ENCODE results near the gene POFUT2. TPM values are rescaled to one million over a fixed set of nuclear protein-coding genes. Genes with fewer than 3 reads are reported as not detected.

Gene POFUT2
- total and polyA plus RNA-seq, 3 experiments from 2014 or later: 4.9 to 14.5 (median 13.5) TPM

DNA sequence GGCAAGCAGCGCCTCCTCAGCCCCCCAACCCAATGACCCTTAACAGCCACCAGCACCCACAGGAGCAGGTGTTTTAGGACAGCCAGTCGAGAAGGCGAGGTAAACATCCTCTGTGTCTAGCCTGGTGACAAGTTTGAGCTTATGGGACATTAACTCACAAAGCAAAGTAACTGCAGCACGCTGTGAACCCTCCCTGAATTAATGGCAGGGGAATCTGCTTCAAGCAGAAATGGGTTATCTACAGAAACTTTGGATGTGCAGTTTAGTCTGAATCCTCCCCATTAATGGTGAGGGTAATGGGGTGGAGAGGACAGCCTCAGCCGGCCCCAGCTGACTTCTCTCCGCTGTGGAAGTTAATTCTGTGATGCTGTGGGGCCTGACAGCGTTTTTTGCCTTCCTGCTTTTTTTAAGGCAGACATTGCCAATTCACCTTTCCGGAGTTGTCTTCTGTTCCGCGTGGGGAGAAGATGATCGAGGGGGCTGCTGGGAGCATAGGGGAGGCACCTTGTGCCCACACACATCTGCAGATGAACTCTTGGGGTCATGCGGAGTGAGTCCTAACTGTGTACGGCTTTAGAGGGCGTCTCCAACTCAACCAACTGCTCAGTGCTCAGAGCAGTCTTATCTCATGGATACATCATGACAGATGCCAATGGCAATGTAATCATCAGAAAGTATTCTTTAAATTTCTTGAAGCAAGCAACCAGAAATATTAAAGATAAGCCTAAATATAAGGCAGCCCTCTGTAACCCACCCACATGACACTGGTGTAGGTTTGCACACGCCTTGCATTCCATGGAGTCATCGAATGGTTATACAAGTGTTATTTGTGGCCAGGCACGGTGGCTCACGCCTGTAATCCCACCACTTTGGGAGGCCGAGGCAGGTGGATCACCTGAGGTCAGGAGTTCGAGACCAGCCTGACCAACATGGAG is 41.0 kb downstream of the POFUT2 start:
- H3K36me3 Mint-ChIP-seq: peaks cover 2 to 12% (median 4%) of the 10 kb centered on the region in 3 donors
- peaks cover 14% of the 10 kb centered on the region for H3K27me3 ChIP-seq (ENCODE audit: insufficient read depth, low read length, poor library complexity, severe bottlenecking)
- H3K27ac Mint-ChIP-seq: no peak overlapping the region
- no peak overlapping the region for H3K27ac ChIP-seq (ENCODE audit: low read depth, low read length)
- no peaks in the 10 kb centered on the region for H3K4me1 Mint-ChIP-seq
- no peaks in the 10 kb centered on the region for H3K9me3 ChIP-seq (ENCODE audit: low read length)
- H3K4me3 Mint-ChIP-seq: no peak overlapping the region
- peaks cover 7 to 18% (median 13%) of the 10 kb centered on the region in 5 donors for H3K9me3 Mint-ChIP-seq
- peaks cover 8% of the 10 kb centered on the region in 2 donors for H3K27me3 Mint-ChIP-seq
- ChIA-PET POLR2A (no interaction called here), CTCF (no interaction called here)
- no peaks in the 10 kb centered on the region for H3K36me3 ChIP-seq (ENCODE audit: insufficient read depth, low read length)
- no peak overlapping the region for H3K4me3 ChIP-seq (ENCODE audit: low read length)
- H3K4me1 ChIP-seq (ENCODE audit: insufficient read depth, low read length): no peaks in the 10 kb centered on the region
- no peak for DNase-seq

DNA sequence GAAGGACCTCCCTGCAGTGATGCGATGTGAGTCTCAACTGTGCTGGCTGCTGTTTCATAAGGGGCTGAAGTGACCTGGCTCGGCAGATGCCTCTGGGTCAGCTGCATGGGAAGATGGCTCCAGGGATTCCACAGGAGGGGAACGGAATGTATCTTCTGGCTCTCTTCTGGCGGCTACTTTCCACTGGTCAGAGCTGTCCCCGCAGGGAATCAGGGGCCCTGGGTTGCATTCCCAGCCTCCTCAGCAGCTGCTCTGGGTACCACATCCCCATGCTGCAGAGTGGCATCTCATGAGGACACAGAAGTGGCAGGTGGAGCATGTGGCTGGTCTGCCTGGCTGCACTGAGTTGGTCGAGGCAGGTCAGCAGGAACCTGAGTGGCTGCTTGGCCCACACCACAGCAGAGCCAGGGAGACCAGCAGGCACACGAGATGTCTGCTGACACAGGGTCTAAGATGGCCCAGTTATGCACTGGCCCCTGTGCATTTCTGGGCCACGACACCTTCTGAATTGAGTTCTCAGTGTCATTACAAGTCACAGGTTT is 42.8 kb downstream of the POFUT2 start:
- Histone ChIP-seq H3K36me3 (ENCODE audit: insufficient read depth, low read length) (no peaks in the 10 kb centered on the region), H3K4me3 (ENCODE audit: low read length) (no peak overlapping the region), H3K4me1 (ENCODE audit: insufficient read depth, low read length) (no peaks in the 10 kb centered on the region), H3K27ac (ENCODE audit: low read depth, low read length) (no peak overlapping the region), H3K9me3 (ENCODE audit: low read length) (no peaks in the 10 kb centered on the region), H3K27me3 (ENCODE audit: insufficient read depth, low read length, poor library complexity, severe bottlenecking) (peaks cover 14% of the 10 kb centered on the region)
- CTCF ChIA-PET: no interaction called here
- H3K4me1 Mint-ChIP-seq: no peaks in the 10 kb centered on the region
- H3K27ac Mint-ChIP-seq: no peak overlapping the region
- H3K36me3 Mint-ChIP-seq: peaks cover 2 to 20% (median 4%) of the 10 kb centered on the region in 3 donors
- POLR2A ChIA-PET: no interaction called here
- H3K9me3 Mint-ChIP-seq: peaks cover 7 to 21% (median 13%) of the 10 kb centered on the region in 5 donors
- H3K27me3 Mint-ChIP-seq: peaks cover 8% of the 10 kb centered on the region in 2 donors
- DNase-seq: no peak
- H3K4me3 Mint-ChIP-seq: no peak overlapping the region

- Histone ChIP-seq H3K4me1 (ENCODE audit: insufficient read depth, low read length) (no peaks in the 10 kb centered on the region), H3K4me3 (ENCODE audit: low read length) (no peak overlapping the region), H3K27ac (ENCODE audit: low read depth, low read length) (no peak overlapping the region), H3K9me3 (ENCODE audit: low read length) (no peaks in the 10 kb centered on the region), H3K36me3 (ENCODE audit: insufficient read depth, low read length) (no peaks in the 10 kb centered on the region), H3K27me3 (ENCODE audit: insufficient read depth, low read length, poor library complexity, severe bottlenecking) (peaks cover 13% of the 10 kb centered on the region)
- Mint-ChIP-seq H3K27me3 (peaks cover 8% of the 10 kb centered on the region in 2 donors), H3K4me1 (no peaks in the 10 kb centered on the region), H3K36me3 (peaks cover 2 to 20% (median 4%) of the 10 kb centered on the region in 3 donors), H3K4me3 (no peak overlapping the region), H3K27ac (no peak overlapping the region), H3K9me3 (peaks cover 7 to 21% (median 13%) of the 10 kb centered on the region in 5 donors)
- no peak for DNase-seq
- ChIA-PET CTCF (no interaction called here), POLR2A (no interaction called here)
Measured at GRCh38 chr21:45243603-45244002, 44.1 kb downstream of the POFUT2 start.

- H3K27ac Mint-ChIP-seq: no peak overlapping the region
- H3K4me3 Mint-ChIP-seq: no peak overlapping the region
- Histone ChIP-seq H3K27ac (ENCODE audit: low read depth, low read length) (no peak overlapping the region), H3K4me3 (ENCODE audit: low read length) (no peak overlapping the region), H3K4me1 (ENCODE audit: insufficient read depth, low read length) (no peaks in the 10 kb centered on the region), H3K27me3 (ENCODE audit: insufficient read depth, low read length, poor library complexity, severe bottlenecking) (peaks cover 5% of the 10 kb centered on the region), H3K9me3 (ENCODE audit: low read length) (no peaks in the 10 kb centered on the region), H3K36me3 (ENCODE audit: insufficient read depth, low read length) (no peaks in the 10 kb centered on the region)
- H3K4me1 Mint-ChIP-seq: no peaks in the 10 kb centered on the region
- ChIA-PET CTCF (no interaction called here), POLR2A (no interaction called here)
- H3K36me3 Mint-ChIP-seq: peaks cover 2 to 20% (median 4%) of the 10 kb centered on the region in 3 donors
- peaks cover 7 to 21% (median 13%) of the 10 kb centered on the region in 5 donors for H3K9me3 Mint-ChIP-seq
- DNase-seq: no peak
- peaks cover 6 to 16% of the 10 kb centered on the region in 2 donors for H3K27me3 Mint-ChIP-seq
Measured at GRCh38 chr21:45241357-45241756, 46.3 kb downstream of the POFUT2 start.

DNA sequence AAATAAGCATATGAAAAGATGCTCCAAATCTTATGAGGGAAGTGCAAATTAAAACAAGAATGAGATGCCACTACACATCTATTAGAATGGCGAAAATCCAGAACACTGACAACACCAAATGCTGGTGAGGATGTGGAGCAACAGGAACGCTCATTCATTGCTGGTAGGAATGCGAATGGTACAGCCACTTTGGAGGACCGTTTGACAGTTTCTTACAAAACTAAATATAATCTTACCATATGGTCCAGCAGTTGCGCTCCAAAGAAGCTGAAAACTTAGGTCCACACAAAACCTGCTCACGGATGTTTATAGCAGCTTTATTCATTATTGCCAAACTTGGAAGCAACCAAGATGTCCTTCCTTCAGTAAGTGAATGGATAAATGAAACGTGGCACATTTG is 50.3 kb downstream of the POFUT2 start:
- Mint-ChIP-seq H3K4me1 (no peaks in the 10 kb centered on the region), H3K27me3 (peaks cover 9 to 30% of the 10 kb centered on the region in 2 donors), H3K9me3 (peaks cover 0 to 7% (median 0%) of the 10 kb centered on the region in 5 donors), H3K36me3 (peaks cover 0 to 12% (median 0%) of the 10 kb centered on the region in 3 donors), H3K4me3 (no peak overlapping the region), H3K27ac (no peak overlapping the region)
- H3K4me3 ChIP-seq (ENCODE audit: low read length): no peak overlapping the region
- no peak overlapping the region for H3K27ac ChIP-seq (ENCODE audit: low read depth, low read length)
- POLR2A ChIA-PET: no interaction called here
- H3K27me3 ChIP-seq (ENCODE audit: insufficient read depth, low read length, poor library complexity, severe bottlenecking): no peaks in the 10 kb centered on the region
- H3K9me3 ChIP-seq (ENCODE audit: low read length): no peaks in the 10 kb centered on the region
- DNase-seq: no peak
- no peaks in the 10 kb centered on the region for H3K4me1 ChIP-seq (ENCODE audit: insufficient read depth, low read length)
- H3K36me3 ChIP-seq (ENCODE audit: insufficient read depth, low read length): no peaks in the 10 kb centered on the region
- CTCF ChIA-PET: no interaction called here

GRCh38 chr21:45236481-45236880 is 51.2 kb downstream of the POFUT2 start:
- Mint-ChIP-seq H3K9me3 (peaks cover 0 to 1% (median 0%) of the 10 kb centered on the region in 5 donors), H3K4me1 (peaks cover 0 to 5% (median 4%) of the 10 kb centered on the region in 3 donors), H3K27me3 (peaks cover 6 to 34% of the 10 kb centered on the region in 2 donors), H3K36me3 (peaks cover 0 to 7% (median 0%) of the 10 kb centered on the region in 3 donors), H3K4me3 (no peak overlapping the region), H3K27ac (no peak overlapping the region)
- Histone ChIP-seq H3K4me1 (ENCODE audit: insufficient read depth, low read length) (no peaks in the 10 kb centered on the region), H3K36me3 (ENCODE audit: insufficient read depth, low read length) (no peaks in the 10 kb centered on the region), H3K27ac (ENCODE audit: low read depth, low read length) (no peak overlapping the region), H3K4me3 (ENCODE audit: low read length) (no peak overlapping the region), H3K27me3 (ENCODE audit: insufficient read depth, low read length, poor library complexity, severe bottlenecking) (no peaks in the 10 kb centered on the region), H3K9me3 (ENCODE audit: low read length) (no peaks in the 10 kb centered on the region)
- no peak for DNase-seq
- CTCF ChIA-PET: interaction anchor here (1.0 kb wide), 1 partner anchor 287 kb away, joined by 3 read pairs; no protein-coding TSS in a partner anchor
- POLR2A ChIA-PET: no interaction called here

GRCh38 chr21:45235488-45235887 is 52.2 kb downstream of the POFUT2 start:
- no peaks in the 10 kb centered on the region for H3K27me3 ChIP-seq (ENCODE audit: insufficient read depth, low read length, poor library complexity, severe bottlenecking)
- H3K4me1 ChIP-seq (ENCODE audit: insufficient read depth, low read length): no peaks in the 10 kb centered on the region
- H3K9me3 ChIP-seq (ENCODE audit: low read length): no peaks in the 10 kb centered on the region
- Mint-ChIP-seq H3K4me1 (peaks cover 0 to 5% (median 4%) of the 10 kb centered on the region in 3 donors), H3K27me3 (peaks cover 6 to 34% of the 10 kb centered on the region in 2 donors), H3K27ac (no peak overlapping the region), H3K9me3 (no peaks in the 10 kb centered on the region), H3K36me3 (peaks cover 0 to under 1% (median 0%) of the 10 kb centered on the region in 3 donors), H3K4me3 (no peak overlapping the region)
- no peak for DNase-seq
- CTCF ChIA-PET: no interaction called here
- H3K36me3 ChIP-seq (ENCODE audit: insufficient read depth, low read length): no peaks in the 10 kb centered on the region
- H3K27ac ChIP-seq (ENCODE audit: low read depth, low read length): no peak overlapping the region
- POLR2A ChIA-PET: no interaction called here
- no peak overlapping the region for H3K4me3 ChIP-seq (ENCODE audit: low read length)

GRCh38 chr21:45234965-45235364 is 52.7 kb downstream of the POFUT2 start:
- no peak overlapping the region for H3K4me3 Mint-ChIP-seq
- H3K4me1 Mint-ChIP-seq: peaks cover 0 to 5% (median 4%) of the 10 kb centered on the region in 3 donors
- ChIA-PET POLR2A (no interaction called here), CTCF (no interaction called here)
- no peak overlapping the region for H3K27ac Mint-ChIP-seq
- H3K4me1 ChIP-seq (ENCODE audit: insufficient read depth, low read length): no peaks in the 10 kb centered on the region
- H3K9me3 ChIP-seq (ENCODE audit: low read length): no peaks in the 10 kb centered on the region
- DNase-seq: no peak
- H3K27me3 Mint-ChIP-seq: peaks cover 6 to 34% of the 10 kb centered on the region in 2 donors
- no peak overlapping the region for H3K27ac ChIP-seq (ENCODE audit: low read depth, low read length)
- no peaks in the 10 kb centered on the region for H3K36me3 ChIP-seq (ENCODE audit: insufficient read depth, low read length)
- no peaks in the 10 kb centered on the region for H3K36me3 Mint-ChIP-seq
- H3K27me3 ChIP-seq (ENCODE audit: insufficient read depth, low read length, poor library complexity, severe bottlenecking): no peaks in the 10 kb centered on the region
- no peak overlapping the region for H3K4me3 ChIP-seq (ENCODE audit: low read length)
- no peaks in the 10 kb centered on the region for H3K9me3 Mint-ChIP-seq

All from CD8-positive, alpha-beta memory T cell (primary cell).